ENCODE measurements around the gene LUM.

Gene LUM

DNA sequence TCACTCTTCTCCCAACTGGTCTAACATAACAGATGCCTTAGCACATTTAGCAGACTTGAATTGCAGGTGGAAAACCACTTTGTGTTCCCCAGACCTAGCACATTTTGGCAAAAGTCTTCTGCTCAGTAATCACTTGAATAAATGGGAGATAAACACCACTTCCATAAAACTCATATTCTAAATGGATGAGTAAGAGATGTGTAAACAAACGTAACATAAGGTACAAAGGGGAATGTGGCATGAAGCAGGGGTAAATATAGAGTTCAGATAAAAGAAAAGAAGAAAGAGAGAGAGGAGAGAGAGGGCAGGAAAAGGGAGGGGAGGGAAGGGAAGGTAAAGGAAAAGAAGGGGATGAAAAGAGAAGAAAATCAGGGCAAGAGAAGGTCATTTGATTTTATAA is 36.4 kb downstream of the LUM start:
- no peak for DNase-seq (ENCODE audit: low read depth in 1 of 2, low spot score in 1 of 2)

DNA sequence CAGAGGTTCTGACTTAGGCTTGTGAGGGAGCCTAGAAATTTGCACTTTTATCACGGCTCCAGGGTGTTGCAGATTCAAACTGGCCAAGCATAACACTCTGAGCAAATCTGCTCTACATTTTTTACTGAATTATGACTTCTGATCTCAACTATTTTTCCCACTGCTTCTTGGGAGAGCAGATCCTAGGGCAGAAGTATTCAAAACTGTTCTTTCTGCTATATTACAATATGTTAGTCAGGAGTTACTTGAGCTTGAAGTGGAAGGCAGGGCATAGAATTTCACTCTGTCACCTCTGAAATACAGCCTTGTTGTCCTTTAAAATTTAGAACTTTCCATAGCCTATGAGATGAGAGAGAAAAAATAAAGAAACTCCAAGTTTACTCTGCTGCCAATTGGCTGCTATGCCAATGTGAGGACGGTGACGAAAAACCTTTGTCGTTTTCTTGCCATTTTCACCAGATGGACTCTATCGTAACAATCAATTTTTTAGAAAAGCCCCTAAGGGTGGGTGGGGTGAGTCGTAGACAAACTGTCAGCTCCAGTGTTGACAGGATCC is 37.1 kb downstream of the LUM start:
- no peak for DNase-seq (ENCODE audit: low read depth in 1 of 2, low spot score in 1 of 2)

DNA sequence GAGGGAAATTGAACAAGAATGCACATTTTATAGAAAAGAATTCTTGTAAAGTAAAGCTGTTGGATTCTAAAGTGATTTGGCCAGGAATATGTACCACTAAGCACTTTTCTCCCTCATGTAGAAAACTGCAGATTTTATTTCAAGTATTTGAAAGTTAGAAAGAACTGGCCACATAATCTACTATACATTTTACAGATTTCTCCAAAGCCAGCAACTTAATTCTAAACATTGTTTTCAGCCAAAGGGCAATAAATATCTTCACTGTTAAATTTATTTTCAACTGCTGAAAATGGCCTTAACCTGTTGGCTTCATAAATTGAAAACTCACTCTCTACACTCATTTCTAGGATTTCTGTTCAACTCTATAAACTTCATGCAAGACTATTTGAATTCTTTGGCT is 37.9 kb downstream of the LUM start:
- no peak for DNase-seq (ENCODE audit: low read depth in 1 of 2, low spot score in 1 of 2)

DNA sequence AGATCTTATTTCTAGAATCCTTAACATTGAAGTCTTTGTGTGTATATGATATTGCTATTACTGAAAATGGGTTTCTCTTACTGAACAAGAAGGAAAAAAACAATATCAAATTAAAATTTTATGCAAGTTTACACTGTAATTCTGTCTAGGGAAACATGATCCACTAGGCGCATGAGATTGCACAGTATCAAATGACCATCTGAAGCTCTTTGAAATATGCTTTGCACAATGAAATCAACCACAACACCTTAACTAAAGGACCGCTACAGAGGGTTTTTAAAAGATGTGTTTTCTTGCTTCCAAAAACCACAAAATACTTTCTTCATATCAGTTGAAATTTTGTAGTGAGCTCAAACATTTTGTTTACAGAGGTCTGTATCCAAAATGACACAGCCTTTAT is 38.4 kb downstream of the LUM start:
- no peak for DNase-seq (ENCODE audit: low read depth in 1 of 2, low spot score in 1 of 2)

DNA sequence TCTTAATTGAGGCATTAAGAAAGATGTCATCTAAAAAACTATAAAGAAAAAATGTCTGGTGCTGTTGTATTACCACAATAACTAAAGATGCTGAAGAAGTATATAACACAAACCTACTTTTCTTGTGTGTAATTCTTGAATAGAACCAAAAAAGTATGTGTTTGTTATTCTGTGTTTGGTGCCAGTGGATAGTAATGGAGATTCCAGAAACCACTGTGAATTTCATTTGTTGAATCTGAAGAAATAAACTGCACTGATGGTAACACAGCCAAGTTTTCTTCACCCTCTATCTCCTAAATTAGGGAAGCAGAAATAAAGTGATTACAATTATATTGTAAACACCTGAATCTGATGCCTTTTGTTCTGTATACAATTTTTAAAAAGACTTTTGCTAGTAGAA is 40.4 kb downstream of the LUM start:
- no peak for DNase-seq (ENCODE audit: low read depth in 1 of 2, low spot score in 1 of 2)

DNA sequence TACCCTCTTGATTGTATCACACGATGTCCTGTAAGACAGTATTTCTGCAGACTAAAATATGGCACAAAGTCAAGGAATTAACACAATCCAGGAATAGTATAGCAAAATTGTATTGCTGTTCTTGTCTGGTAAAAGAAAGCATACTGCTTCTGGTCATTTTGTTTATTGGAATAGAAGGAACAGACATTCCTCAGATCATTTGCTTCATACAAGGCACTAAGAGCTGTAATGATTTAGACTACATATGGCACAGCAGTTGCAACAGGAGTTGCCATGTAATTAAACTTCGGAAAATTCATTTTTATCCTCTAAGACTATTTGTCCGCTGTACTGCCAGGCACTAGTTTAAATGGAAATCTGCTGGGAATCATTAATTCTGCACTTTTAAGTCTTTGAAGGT is 45.9 kb downstream of the LUM start:
- DNase-seq (ENCODE audit: low read depth in 1 of 2, low spot score in 1 of 2): no peak

DNA sequence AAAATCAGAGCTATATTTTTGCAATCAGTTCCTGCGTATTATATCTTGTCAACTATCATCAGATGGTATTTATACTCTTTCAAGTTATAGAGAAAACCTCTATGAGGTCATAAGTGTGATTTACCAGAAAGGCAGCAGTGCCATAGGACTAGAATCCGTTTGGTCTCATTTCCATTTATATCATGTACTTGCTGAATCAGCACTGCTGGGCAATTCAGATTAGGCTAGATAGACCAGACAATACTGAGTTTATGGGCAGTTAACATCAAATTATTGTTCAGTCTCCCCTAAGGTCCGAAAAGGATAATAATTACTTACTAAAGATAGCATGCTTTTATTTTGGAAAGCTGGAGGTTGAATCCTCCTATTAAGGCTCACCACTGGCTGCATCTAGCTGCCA is 46.7 kb downstream of the LUM start:
- no peak for DNase-seq (ENCODE audit: low read depth in 1 of 2, low spot score in 1 of 2)

DNA sequence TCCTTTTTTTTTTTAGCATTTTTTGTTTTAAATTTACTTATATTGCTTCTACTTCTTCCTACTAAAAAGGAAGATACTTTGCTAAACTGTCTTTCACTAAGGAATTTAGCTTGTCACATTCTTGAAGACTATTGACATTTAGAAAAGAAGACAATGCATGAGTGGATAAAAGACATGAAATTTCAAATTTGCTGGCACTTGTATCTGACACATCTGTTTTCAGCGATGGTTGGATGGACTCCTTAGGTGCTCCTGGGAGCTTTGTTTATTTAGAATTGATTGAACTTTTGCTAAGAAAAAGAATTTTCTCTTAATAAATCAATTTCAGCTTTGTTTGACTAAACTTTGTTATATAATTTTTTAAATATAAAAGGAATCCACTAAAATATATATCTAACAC is 50.2 kb downstream of the LUM start:
- no peak for DNase-seq (ENCODE audit: low read depth in 1 of 2, low spot score in 1 of 2)

DNA sequence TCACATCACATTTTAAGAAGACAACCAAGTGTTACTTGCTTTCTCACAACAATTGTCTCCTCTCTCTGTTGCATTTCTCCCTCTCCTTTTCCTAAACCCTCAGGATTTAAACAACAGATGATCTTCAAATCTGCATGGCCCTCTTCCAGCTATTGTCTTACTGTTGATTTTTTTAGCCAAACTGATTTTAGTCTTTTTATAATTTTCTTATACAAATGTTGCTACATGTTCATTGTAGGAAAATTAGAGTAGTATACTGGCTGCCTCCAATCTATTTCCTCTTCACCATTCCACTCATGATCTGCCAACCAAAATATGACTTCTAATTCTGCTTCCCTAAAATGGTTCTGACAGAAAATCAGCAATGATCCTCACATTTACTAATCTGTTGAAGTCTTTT is 52.1 kb downstream of the LUM start:
- DNase-seq (ENCODE audit: low read depth in 1 of 2, low spot score in 1 of 2): no peak

DNA sequence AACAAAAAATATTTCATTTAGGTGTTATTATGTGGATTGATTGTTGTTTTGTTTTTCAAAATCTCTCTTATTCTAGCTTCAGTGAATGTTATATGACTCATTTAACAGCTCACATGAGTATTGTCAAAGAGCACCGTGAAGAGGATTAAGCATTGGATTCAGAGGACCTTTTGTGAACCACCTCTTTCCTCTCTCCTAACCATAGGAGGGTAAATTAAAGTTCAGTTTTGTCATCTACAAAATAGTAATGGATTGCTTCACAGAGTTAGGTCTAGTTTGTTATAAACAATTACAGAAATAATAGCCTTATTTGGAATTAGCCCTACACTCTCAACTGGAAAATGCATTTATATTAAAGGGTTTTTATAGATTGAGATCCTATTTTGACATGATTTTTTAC is 52.5 kb downstream of the LUM start:
- no peak for DNase-seq (ENCODE audit: low read depth in 1 of 2, low spot score in 1 of 2)

DNA sequence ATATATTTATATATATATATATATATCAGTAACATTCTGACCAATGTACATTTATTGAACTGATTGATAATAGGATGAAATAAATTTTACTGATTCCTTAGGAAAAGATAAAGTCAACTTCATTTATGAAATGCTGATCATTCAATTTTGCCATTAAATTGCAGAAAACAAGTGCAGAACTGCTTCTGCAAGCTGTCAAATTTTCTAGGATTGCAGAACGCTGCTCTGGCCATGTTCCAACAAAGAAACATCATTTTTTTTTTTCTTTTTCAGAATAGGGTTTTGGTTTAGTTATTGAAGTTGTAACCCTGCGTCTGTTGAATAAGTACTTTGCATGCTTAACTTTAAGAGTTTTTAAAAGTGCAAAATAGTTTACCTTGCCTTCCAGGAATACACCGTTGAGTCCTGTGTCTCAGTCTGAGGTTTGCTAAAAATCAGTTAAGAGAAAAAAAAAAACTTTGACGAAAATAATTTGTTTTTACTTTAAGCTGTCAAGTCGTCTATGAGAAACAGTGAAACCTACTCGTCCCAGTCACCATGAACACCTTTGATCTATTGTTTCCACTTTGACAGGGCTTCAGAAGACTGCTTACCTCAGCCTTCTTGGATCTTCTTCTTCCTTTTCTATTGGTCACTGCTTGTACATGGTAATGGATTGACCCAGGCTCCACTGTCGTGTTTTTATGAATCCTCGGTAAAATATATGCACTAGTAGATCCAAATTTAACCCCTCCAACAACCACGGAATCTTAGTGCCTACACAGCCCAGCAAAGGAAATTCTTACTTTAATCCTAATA is 53.7 kb downstream of the LUM start, which contains the start of gene KERA:
TSS of gene KERA (minus strand) at position 657 of the 798 bp plus-strand sequence. CDS start 1,743 bp downstream, outside the sequence.
- no peak for DNase-seq (ENCODE audit: low read depth in 1 of 2, low spot score in 1 of 2)

DNA sequence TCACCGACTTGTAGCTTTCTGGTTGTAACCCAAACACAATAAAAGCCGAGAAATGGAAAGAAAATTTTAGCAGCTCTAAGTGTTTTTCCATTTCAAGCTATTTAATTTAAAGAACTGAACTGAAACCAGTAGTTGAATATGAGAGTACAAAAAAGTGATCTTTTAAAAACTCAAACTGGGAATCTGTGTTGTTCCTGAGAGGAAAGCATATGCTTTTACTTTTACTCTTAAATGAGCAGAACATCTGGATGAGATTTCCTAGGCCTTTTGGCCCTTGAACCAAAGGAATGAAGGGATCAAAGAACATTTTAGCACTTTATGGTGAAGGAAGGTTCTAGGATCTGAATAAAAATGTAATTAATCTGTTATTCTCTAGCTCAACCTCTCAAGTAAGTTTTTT is 54.8 kb downstream of the LUM start:
- DNase-seq (ENCODE audit: low read depth in 1 of 2, low spot score in 1 of 2): no peak

DNA sequence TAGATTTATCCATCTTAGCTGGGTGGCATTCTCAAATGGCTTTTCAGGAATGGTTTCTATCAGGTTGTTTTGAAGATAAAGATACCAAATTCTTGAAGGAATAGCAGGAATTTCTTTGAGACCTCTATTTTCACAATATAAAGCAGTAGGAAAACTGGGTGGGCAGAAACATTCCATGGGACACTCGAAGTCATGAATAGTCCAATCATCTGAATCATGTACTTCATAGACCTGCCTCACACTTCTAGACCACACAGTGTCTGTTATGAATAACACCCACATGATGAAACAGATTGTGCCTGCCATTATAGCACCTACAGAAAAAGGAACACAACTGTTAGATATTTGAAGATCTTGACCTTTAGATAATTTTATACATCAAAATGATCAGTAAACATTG is 55.3 kb downstream of the LUM start:
- DNase-seq (ENCODE audit: low read depth in 1 of 2, low spot score in 1 of 2): no peak

DNA sequence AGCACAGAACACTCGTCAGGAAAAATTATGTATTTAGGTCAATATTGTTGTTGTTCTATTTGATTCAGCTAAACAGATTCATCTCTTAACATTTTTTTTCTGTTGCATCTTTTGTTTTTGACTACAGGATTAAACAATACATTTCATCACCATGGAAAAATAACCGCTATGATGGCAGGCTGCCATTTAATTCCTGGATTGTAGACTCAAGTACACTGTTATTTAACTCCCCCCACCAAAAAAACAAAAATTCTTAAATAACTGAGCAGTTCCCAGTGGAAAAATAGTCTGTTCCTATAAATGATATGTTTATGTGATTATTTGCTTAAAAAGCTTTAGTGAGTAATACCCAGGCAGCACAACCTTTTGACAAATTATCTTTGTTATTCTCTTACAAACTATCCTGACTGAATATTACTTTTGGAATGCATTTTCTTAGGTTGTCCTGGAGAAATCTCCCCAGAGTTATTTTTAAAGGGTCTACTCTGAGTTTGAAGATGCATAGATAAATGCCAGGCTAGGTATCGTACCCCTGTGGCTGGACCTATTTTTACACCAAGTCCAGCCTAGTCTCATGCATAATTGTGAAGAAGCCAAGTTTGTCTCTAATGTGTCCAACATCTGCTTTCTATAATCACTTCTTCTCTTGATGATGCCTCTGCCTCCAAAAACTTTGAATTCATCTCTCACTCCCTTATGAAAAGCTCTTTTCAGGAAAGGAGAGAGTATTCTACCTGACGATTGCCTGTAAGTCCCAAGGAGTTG is 57.2 kb downstream of the LUM start:
- no peak for DNase-seq (ENCODE audit: low read depth in 1 of 2, low spot score in 1 of 2)

All from activated T-helper 1 cell treated with anti-CD3 and anti-CD28 coated beads, Interleukin-2, amount 50 U/mL, for 16 hours (primary cell).